ENCODE data around the gene COL28A1. TPM values are rescaled to one million over a fixed set of nuclear protein-coding genes. Genes with fewer than 3 reads are reported as not detected.

Gene COL28A1
- total RNA-seq, 2 donors from 2014 or later: 1.2 to 3.5 TPM

DNA sequence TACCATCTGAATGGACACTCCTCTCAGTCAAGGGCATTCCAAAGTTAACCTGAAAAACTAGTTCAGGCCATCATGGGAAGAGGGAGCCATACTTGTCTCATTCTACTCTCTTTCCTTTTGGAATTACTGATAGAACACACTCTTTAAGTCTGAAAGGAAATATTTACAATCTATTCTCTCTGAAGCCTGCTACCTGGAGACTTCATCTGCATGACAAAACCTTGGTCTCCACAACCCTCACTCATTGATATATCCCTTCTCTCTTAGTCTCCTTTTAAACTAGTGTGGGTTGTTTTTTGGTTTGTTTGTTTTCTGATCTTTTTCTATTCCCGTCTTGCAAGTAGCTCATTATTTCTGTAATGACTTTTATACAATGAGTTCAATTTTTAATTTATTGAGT, 183.8 kb downstream of the COL28A1 start:
- H3K4me1 ChIP-seq: no peaks in the 10 kb centered on the region
- H3K4me3 ChIP-seq: no peak overlapping the region
- no peaks in the 10 kb centered on the region for H3K9me3 ChIP-seq
- DNase-seq: no peak
- H3K36me3 ChIP-seq: no peaks in the 10 kb centered on the region
- no peak overlapping the region for H3K27ac ChIP-seq
- intact Hi-C loops (cut with DNase I): no loop called here
- H3K27me3 ChIP-seq: no peaks in the 10 kb centered on the region
- TF ChIP-seq, protein P1, sequence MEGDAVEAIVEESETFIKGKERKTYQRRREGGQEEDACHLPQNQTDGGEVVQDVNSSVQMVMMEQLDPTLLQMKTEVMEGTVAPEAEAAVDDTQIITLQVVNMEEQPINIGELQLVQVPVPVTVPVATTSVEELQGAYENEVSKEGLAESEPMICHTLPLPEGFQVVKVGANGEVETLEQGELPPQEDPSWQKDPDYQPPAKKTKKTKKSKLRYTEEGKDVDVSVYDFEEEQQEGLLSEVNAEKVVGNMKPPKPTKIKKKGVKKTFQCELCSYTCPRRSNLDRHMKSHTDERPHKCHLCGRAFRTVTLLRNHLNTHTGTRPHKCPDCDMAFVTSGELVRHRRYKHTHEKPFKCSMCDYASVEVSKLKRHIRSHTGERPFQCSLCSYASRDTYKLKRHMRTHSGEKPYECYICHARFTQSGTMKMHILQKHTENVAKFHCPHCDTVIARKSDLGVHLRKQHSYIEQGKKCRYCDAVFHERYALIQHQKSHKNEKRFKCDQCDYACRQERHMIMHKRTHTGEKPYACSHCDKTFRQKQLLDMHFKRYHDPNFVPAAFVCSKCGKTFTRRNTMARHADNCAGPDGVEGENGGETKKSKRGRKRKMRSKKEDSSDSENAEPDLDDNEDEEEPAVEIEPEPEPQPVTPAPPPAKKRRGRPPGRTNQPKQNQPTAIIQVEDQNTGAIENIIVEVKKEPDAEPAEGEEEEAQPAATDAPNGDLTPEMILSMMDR (IDR thresholded peaks at IDR 0.05): no peak
- H3K9ac ChIP-seq (ENCODE audit: low read depth in 2 of 2, low read length in 2 of 2): no peak overlapping the region

DNA sequence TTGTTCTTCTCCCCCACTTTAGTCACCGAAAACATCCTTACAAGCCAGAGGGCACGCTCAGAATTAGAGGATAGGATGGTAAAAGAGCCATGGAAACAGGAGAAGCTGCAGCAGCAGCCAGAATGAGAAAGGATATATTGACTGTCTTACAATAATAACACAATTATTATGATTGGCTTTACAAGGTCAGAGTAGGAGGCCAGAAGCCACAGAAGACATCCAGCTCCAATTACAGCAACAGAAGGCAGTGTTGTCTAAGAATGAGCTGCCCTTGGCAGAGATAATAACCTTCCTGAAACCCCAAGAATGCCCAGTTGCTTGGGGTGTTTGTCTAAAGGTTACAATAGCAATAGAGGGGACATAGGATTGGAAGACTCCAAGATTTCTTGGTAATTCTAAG, 184.5 kb downstream of the COL28A1 start:
- no peak overlapping the region for H3K27ac ChIP-seq
- no peaks in the 10 kb centered on the region for H3K4me1 ChIP-seq
- TF ChIP-seq, protein P1 (IDR thresholded peaks at IDR 0.05): no peak
- DNase-seq: no peak
- H3K9me3 ChIP-seq: no peaks in the 10 kb centered on the region
- H3K4me3 ChIP-seq: no peak overlapping the region
- no peak overlapping the region for H3K9ac ChIP-seq (ENCODE audit: low read depth in 2 of 2, low read length in 2 of 2)
- intact Hi-C loops (cut with DNase I): no loop called here
- H3K36me3 ChIP-seq: no peaks in the 10 kb centered on the region
- no peaks in the 10 kb centered on the region for H3K27me3 ChIP-seq

DNA sequence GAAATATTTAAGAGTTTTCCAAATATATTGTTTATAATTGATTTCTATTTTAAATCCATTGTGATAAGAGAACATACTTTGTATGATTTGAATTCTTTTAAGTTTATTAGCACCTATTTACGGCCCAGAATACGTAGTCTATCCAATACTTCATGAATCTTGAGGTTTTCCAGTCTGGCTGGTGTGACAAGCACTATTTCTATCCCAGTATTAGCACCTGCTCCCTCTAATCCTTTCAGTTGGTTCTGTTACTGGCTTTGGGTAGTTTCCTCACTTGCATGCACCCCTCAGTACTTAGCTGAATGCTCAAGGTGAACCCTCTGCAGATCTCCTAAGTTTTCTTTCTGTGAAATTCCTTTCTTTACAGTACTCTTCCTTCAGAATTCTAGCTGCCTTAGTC, 186.5 kb downstream of the COL28A1 start:
- Histone ChIP-seq H3K4me3 (no peak overlapping the region), H3K4me1 (no peaks in the 10 kb centered on the region), H3K27ac (no peak overlapping the region), H3K9ac (ENCODE audit: low read depth in 2 of 2, low read length in 2 of 2) (no peak overlapping the region), H3K27me3 (no peaks in the 10 kb centered on the region), H3K36me3 (no peaks in the 10 kb centered on the region), H3K9me3 (no peaks in the 10 kb centered on the region)
- TF ChIP-seq, protein P1 (IDR thresholded peaks at IDR 0.05): no peak
- DNase-seq: no peak
- intact Hi-C loops (cut with DNase I): no loop called here

DNA sequence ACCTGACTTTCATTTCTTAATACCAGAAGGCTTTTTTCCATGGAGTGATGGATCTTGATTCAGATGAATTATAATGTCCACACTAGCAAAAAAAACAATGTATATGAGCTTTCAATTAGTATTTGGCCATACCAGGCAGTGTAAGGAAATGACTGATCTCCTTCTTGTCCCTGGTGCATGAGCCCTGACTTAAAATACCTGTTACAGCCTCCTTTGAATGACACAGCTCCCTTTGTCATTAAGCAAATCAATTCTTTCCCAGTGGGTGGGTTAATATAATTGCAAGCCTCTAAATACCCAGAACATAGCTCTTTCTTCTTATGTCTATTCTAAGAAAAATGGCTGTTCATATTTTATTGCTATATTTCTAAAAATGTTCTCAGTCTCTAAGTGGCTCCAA, 188.6 kb downstream of the COL28A1 start:
- Histone ChIP-seq H3K4me3 (no peak overlapping the region), H3K9me3 (no peaks in the 10 kb centered on the region), H3K4me1 (no peaks in the 10 kb centered on the region), H3K36me3 (no peaks in the 10 kb centered on the region), H3K27me3 (no peaks in the 10 kb centered on the region), H3K27ac (no peak overlapping the region), H3K9ac (ENCODE audit: low read depth in 2 of 2, low read length in 2 of 2) (no peak overlapping the region)
- TF ChIP-seq, protein P1 (IDR thresholded peaks at IDR 0.05): no peak
- intact Hi-C loops (cut with DNase I): no loop called here
- no peak for DNase-seq

DNA sequence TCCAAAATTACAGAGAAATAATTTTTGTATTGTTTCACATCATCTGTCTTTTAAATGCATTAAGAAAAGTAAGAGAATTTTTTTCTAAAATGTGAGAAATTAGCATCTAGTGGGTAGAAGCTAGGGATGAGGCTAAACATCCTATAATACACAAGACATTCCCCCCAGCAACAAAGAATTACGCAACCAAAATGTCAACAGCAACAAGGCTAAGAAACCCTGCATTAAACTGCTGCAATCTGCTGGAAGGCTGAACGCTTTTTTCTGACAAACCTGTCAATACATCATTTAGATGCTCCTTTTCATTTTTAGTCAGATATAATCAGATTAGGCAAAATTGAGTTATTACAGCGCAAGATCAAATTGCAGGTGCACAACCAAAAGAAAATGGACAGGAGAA, 191.1 kb downstream of the COL28A1 start:
- Histone ChIP-seq H3K27me3 (no peaks in the 10 kb centered on the region), H3K36me3 (no peaks in the 10 kb centered on the region), H3K27ac (no peak overlapping the region), H3K9me3 (no peaks in the 10 kb centered on the region), H3K9ac (ENCODE audit: low read depth in 2 of 2, low read length in 2 of 2) (no peak overlapping the region), H3K4me3 (no peak overlapping the region), H3K4me1 (no peaks in the 10 kb centered on the region)
- no peak for DNase-seq
- intact Hi-C loops (cut with DNase I): no loop called here
- TF ChIP-seq, protein P1 (IDR thresholded peaks at IDR 0.05): no peak

DNA sequence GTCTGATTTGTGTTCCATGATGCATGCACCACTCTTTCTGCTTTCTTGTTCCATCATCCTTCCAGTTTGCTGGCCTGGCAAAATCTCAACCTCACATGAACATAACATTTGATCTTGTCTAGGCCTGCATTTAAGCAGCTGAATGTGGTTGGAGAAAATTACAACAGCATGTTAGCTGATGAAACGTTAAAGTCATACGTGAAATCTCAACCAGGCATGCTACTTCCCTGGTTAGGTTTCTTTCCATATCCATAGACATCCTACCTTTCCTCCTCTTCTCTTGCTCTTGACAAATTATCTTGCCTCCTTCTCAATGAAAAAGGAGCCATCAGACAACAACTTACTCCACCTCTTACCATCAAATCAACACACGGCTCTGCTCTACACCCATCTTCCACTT, 199.8 kb downstream of the COL28A1 start:
- Histone ChIP-seq H3K27me3 (no peaks in the 10 kb centered on the region), H3K36me3 (no peaks in the 10 kb centered on the region), H3K9me3 (no peaks in the 10 kb centered on the region), H3K9ac (ENCODE audit: low read depth in 2 of 2, low read length in 2 of 2) (no peak overlapping the region), H3K27ac (no peak overlapping the region), H3K4me1 (no peaks in the 10 kb centered on the region), H3K4me3 (no peak overlapping the region)
- no peak for DNase-seq
- TF ChIP-seq, protein P1 (IDR thresholded peaks at IDR 0.05): no peak
- intact Hi-C loops (cut with DNase I): no loop called here

Measured in colonic mucosa (tissue), 4 donors.